NCI-H226 (cell line): ENCODE data around the gene CELSR1.
A peak's percentile ranks its signal among the peaks of the same experiment; 100 is the strongest.

ENCODE experiments used
- DNase-seq: peaks from one replicate; pipeline ENCODE4 v3.0.0-alpha.2; 2015

Gene CELSR1

DNA sequence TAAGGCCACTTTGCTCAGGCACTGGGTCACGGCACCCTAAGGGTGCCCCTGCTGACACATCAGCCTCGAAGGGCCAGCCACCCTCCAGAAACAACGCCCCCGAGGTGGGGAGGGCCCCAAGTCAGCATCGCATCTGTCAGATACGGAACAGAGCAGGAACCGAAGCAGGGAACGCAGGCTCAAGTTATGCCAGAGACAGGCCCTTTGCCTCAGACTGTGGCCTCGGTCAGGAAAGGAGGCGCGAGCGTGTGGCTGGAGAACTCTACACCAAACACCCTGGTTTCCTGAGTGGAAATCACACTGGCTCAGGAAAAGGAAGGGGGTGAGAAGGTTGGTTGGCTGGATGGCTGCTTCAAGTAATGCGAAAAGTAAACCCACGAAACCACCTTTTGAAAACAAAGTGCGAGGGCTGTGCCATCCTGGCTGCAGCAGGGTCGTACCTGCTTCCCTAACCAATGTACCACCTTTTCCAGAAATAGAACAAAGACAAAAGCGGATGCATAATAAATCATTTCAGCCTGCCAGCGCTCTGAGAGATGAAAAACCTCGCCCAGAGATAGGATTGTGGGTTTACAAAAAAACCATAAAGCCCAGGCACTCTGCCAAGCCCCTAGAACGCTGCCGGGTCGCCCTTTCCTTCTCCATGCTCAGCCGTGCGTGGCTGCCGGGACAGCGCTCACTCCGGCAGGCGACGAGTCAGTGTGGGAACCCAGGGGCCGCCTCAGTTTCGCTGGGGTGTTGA lies 163.3 kb downstream of the CELSR1 start:
- no peak for DNase-seq

DNA sequence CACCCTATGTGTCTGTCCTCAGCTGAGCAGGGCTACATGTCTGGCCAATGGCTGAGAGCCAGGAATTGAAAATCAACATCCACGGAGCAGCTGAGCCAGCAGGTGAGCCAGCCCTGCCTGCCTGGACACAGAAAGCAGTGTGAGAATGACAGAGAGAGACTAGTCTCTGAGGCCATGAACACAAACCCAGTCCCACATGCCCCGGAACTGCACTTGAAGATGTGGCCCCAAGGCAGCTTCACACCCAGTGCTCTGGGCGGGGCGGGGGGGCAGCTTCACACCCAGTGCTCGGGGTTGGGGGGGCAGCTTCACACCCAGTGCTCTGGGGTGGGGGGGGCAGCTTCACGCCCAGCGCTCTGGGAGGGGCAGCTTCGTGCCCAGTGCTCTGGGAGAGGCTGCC lies 164.3 kb downstream of the CELSR1 start:
- DNase-seq: no peak

DNA sequence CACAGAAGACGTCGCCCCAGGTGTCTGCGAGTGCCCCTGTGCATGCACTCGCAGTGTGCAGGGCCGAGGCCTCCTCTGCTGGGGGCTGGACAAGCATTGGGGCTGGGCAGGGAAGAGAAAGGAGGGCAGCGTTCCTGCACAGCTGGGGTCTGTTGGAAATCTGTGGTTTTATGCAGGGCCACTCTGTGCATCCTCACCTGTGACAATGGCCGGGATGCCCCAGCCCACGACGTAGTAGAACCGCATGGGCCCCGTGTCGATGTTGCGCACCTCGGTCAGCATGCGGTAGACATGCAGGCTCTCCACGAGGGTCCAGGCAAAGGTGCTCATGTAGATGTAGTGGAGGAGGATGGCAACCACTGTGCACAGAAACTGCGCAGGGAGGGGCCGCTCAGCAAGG lies 164.7 kb downstream of the CELSR1 start:
- no peak for DNase-seq

GRCh38 chr22:46371623-46372226 lies 165.7 kb downstream of the CELSR1 start:
- DNase-seq: no peak

DNA sequence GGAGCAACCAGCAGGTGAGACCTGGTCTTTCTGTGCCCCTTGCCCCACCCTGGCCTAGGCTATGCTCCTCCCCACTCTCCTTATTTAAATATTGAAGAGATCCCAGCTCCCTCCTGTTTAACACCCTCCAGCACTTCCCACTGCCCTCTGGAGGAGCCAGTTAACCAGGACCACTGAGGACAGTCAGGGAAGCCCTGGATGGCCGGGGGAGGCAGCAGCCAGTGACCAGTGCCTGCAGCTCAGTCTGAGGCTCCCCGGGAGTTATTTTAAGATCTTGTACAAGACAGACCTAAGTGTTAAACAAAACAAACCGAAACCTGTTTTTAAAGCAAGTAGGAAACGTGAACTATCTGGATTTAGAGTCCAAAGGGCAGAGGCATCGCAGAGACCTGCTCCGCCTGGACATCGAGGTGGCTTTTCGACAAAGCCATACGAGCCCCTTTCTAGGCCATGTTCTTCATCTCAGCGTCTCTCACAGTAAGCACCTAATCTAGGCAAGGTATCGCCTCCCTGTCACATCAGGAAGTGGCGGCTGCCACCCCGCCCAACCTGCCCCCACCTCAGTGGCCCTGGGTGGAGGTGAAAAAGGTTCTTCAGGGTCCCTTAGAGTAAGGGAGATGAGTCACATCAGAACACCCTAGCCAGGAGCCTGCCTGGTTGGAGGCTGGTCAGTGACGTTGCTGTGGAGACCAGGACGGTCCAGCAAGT lies 166.7 kb downstream of the CELSR1 start:
- DNase-seq: no peak

DNA sequence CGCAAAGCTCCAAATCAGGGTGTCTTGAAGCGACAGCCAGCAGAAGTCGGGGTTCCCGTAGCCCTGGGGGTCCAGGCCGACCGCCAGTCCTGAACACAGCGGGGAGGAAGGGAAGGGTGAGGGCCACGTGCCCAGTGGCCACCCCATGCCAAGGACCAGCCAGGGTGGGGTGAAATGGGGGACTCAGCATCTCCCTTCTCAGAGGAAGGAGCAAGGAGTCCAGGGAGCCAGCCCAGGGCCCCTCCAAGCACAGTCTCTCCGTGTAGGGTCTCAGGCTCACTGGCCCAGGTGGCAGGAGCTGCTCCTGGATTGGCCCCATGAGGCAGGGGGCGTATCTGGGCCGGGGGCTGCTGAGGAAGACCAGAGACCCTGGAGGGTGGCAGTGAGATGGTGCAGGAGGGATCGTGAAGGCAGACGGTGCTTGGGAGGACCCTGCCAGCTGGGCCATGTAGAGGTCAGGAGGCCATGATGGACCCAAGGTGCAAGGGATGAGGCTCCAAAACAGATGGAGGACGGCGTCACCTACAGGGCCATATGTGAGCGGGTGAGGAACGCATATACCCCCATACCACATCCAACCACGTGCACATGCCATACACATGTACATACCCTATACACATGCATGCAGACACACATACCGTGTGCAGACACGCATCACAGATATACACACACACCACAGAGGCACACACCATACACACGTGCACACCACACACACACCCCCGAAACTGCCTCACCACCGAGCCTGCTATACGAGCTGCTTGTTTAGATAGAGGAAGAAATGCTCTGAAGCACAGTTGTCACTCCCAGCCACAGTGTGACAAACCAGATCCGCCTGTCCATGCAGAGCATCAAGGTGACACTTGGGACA lies 167.5 kb downstream of the CELSR1 start:
- DNase-seq: no peak

DNA sequence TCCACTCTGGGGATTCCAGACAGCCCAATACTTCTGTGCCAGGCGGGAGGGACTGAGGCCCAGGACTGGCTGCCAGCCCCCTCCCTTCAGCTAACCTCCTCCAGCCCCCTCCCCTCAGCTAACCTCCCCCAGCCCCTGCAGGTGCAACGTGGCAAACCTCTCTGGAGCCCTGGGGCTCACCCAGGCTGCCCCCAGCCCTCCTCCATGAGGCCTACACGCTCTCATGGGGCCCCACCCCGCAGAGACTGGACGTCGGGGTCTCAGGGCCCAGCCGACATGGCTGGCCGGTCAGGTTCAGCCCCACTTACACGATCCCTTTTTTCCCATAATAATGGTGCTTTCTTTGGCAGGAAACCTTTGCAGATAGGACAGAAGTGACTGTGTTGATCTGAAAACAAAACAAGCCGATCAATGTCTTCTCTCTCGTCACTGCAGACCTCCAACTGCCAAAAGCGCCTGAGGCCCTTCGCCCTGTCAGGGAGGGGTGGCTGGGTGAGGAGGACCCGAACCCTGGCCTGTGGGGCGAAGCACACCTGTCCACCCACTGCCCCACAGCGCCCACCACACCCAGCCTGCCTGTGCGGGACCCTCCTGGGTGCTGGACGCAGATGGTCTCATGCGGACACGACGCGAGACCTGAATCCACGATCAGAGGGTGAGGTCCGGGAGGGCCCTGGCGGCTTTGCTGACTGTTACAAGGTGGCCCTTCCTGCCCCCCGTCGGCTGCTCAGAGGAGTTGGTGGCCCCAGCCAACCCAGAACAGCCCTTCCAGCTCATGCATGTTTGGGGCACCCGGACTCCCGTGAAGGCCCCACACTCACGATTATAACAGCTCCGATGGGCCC lies 168.3 kb downstream of the CELSR1 start:
- no peak for DNase-seq

DNA sequence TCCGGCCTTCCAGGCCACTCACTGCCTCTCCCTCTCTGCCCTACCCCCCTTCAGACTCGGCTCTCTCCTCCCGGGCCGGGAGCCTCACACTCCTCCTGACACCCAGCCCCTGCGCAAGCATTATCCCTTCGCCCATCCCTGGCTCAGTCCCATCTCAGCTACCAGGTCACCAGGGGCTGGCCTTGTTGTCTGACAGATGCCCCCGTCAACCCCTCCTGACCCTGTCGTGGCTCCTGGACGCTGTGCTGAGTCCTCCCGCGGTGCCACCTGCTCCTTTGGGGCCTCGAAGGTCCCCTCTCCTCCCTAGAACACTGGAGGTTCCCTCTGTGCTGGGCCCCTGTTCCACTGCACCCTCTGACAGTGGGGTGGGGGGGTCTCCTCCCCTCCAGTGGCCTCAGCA lies 169.0 kb downstream of the CELSR1 start:
- no peak for DNase-seq

- DNase-seq: peak; percentile 17
These were observed 169.7 kb downstream of the CELSR1 start for GRCh38 chr22:46367707-46368191.

- DNase-seq: no peak
These were observed 170.4 kb downstream of the CELSR1 start for GRCh38 chr22:46366801-46367706.

- DNase-seq: no peak
These were observed 171.1 kb downstream of the CELSR1 start for GRCh38 chr22:46366327-46366731.

GRCh38 chr22:46365166-46365624 lies 172.2 kb downstream of the CELSR1 start:
- no peak for DNase-seq

DNA sequence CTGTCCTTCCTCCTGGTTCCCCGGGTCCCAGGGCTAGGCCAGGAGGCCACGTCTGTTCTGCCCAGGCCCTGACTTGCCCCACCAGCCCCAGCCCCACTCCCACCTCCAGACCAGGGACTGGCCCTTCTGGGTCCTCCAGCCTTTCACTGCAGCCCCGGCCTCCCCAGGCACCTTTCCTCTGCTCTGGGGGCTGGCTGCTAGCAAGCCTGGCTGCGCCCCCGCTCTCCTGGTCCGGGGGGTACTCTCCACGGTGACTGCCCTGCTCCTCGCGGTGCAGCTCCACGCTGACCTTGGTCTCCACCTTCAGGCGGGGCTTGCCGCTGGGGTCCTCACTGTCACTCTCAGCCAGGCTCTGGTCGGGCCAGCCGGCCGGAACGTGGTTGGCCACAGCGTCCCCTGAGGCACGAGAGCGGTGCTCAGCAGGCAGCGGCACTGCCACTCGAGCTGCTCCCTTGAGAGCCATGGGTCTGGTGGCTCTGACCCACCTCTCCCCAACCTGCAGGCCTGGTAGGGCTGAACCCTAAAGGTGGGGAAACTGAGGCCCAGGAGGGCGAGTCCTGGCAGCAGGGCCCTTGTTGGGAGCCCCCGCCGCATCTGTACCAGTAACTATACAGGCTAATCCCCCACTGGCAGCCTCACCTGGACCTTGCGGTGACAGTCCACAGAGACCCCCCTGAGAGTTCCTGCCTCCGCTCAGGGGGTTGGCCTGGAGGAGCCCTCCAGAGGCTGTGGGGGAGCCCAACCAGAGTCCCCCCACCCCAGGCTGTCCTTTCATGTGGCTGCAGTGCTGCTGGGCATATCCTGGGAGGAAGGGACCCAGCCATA lies 172.9 kb downstream of the CELSR1 start:
- no peak for DNase-seq

DNA sequence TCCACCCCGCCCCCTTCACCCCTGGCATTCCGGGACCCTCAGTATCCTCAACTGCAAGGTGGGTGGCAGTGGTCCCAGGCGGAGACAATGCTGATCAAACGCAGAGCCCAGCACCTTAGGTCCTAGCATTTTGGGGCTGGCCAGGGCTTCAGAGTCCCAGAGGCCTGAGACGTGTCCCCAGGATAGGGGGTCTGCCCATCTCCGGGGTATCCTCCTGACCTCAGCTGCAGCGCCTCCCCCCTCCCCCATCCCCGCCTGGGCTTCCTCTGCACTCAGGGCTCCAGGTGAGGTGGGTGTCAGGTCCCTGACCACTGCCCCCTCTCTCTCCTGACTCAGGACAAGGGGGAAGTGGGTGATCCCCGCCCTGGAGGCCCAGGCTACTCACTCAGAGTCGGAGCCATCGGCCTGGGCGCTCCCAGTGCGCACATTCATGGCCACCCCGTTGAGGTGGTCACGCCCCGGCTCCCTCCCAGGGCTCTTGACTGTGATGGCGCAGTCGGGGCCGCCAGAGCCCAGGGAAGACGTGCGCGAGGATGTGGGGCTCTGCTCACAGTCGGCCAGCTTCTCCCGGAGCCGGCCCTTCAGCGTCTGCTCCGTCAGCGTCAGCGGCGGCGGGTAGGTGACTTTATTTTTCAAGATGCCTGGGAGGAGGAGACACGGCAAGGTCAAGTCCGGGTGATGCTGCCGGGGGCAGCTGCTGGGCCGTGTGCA lies 173.7 kb downstream of the CELSR1 start:
- DNase-seq: no peak

- no peak for DNase-seq
These were observed 174.4 kb downstream of the CELSR1 start for GRCh38 chr22:46362934-46363515.

DNA sequence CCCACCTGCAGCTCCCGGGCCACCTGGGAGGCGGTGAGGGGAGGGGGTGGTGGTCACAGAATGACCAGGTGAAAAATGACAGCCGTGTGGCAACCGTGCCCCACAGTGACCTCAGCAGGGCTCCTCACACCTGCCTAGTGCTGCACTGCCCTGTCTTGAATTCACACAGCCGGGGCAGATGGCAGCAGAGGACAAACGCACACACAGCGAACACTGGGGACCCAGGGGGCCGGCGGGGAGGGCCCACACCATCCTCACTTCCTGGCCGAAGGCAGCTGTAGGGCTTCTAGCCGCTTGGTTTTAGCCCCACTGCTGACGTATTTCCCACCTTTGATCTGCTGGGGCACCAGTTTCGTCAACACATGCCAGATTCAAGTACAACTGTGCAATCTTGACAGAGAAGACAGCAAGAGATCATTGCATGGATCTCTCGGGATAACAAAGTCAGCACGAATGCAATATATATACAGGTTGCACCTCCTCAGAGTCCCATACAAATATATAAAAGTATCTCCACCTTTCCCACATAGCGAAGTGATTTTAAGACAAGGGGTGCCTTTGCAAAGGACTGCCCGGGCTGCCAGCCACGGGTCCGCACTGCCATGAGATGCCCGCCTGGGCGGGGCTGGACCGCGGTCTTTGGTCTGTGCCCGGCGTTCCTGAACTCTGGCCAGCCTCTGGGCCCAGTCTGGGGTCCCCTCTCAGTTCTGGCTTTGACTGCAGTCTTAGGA lies 175.1 kb downstream of the CELSR1 start:
- no peak for DNase-seq

DNA sequence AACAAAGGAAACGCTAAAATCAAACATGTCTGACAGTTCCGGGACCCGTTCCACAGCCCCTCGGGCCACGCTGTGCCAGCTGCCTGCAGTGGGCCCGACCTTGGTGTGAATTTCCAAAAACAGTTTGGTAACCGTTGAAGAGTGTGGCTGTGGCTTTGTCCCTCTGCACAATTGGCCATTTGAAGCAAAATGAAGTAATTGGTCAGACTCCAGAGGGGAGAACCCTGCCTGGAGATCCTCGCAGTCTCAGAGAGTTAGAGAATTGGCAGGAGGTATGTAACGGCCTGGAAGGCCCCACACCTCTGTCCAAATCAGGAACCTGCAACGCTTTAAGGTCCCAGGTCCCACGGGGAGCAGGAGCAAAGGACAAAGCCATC lies 175.6 kb downstream of the CELSR1 start:
- DNase-seq: no peak

DNA sequence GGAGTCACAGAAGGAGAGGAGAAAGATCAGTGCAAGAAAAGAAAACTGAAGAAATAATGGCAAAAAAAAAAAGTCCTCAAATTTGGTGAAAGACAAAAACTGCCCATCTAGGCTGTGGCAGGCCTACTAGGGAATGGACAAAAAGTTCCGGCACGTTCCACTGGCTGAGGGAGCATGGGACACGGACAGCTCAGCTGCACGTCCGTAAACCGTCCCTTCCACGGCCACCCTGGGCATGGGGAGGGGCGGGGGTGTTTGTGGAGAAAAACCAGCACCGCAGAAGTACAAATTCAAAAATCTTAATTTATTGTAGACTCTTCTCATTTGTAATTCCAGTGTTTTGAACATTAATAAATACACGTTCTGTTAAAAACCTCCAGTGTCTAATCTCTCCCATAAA lies 176.5 kb downstream of the CELSR1 start:
- no peak for DNase-seq
